ENCODE data around the gene GLRA2.
"Not testable (repeated sequence)": the region's sequence is repeated elsewhere in the genome, so short reads cannot be mapped to it uniquely, and the experiment has no call there.

The GLRA2 gene

GRCh38 chrX:14618177-14618965 is 89.0 kb downstream of the GLRA2 start:
- Mint-ChIP-seq H3K27me3 (ENCODE audit: low read depth) (no peaks in the 10 kb centered on the region), H3K4me3 (no peak overlapping the region), H3K9me3 (no peaks in the 10 kb centered on the region), H3K36me3 (ENCODE audit: low read depth) (no peaks in the 10 kb centered on the region), H3K27ac (no peak overlapping the region), H3K4me1 (ENCODE audit: low read depth) (no peaks in the 10 kb centered on the region)
- DNase-seq (ENCODE audit: low spot score), result no peak

DNA sequence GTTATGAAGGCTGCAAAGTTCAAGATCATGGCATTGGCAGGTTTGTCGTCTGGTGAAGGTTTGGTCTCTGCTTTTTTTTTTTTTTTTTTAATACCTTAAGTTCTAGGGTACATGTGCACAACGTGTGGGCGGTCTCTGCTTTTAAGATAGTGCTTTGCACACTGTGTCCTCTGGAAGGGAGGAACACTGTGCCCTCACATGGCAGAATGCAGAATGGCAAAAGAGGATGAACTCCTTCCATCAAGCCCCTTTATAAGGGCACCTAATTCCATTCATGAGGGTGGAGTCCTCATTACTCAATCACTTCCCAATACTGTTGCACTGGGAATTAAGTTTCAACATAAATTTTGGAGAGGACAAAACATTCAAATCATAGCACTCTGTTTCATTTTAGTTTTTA is 101.4 kb downstream of the GLRA2 start:
- Mint-ChIP-seq H3K27me3 (ENCODE audit: low read depth) (no peaks in the 10 kb centered on the region), H3K27ac (no peak overlapping the region), H3K4me3 (no peak overlapping the region), H3K4me1 (ENCODE audit: low read depth) (no peaks in the 10 kb centered on the region), H3K36me3 (ENCODE audit: low read depth) (no peaks in the 10 kb centered on the region), H3K9me3 (no peaks in the 10 kb centered on the region)
- DNase-seq (ENCODE audit: low spot score), result no peak

- H3K27me3 Mint-ChIP-seq (ENCODE audit: low read depth), result no peaks in the 10 kb centered on the region
Measured at GRCh38 chrX:14641681-14642655, 112.6 kb downstream of the GLRA2 start.

GRCh38 chrX:14660970-14661369 is 131.6 kb downstream of the GLRA2 start:
- Mint-ChIP-seq H3K27me3 (ENCODE audit: low read depth) (no peaks in the 10 kb centered on the region), H3K9me3 (no peaks in the 10 kb centered on the region), H3K27ac (no peak overlapping the region), H3K4me1 (ENCODE audit: low read depth) (no peaks in the 10 kb centered on the region), H3K36me3 (ENCODE audit: low read depth) (no peaks in the 10 kb centered on the region), H3K4me3 (no peak overlapping the region)
- DNase-seq (ENCODE audit: low spot score), result no peak

More at GRCh38 chrX:14641681-14642655, 112.6 kb downstream of the GLRA2 start:
- Mint-ChIP-seq H3K4me3 (no peak overlapping the region), H3K4me1 (ENCODE audit: low read depth) (no peaks in the 10 kb centered on the region), H3K27ac (no peak overlapping the region), H3K36me3 (ENCODE audit: low read depth) (no peaks in the 10 kb centered on the region), H3K9me3 (no peaks in the 10 kb centered on the region)
- DNase-seq (ENCODE audit: low spot score), result no peak

GRCh38 chrX:14670819-14671218 is 141.5 kb downstream of the GLRA2 start:
- Mint-ChIP-seq H3K36me3 (ENCODE audit: low read depth) (no peaks in the 10 kb centered on the region), H3K27ac (no peak overlapping the region), H3K4me1 (ENCODE audit: low read depth) (no peaks in the 10 kb centered on the region), H3K9me3 (no peaks in the 10 kb centered on the region), H3K4me3 (no peak overlapping the region), H3K27me3 (ENCODE audit: low read depth) (no peaks in the 10 kb centered on the region)
- DNase-seq (ENCODE audit: low spot score), result no peak

DNA sequence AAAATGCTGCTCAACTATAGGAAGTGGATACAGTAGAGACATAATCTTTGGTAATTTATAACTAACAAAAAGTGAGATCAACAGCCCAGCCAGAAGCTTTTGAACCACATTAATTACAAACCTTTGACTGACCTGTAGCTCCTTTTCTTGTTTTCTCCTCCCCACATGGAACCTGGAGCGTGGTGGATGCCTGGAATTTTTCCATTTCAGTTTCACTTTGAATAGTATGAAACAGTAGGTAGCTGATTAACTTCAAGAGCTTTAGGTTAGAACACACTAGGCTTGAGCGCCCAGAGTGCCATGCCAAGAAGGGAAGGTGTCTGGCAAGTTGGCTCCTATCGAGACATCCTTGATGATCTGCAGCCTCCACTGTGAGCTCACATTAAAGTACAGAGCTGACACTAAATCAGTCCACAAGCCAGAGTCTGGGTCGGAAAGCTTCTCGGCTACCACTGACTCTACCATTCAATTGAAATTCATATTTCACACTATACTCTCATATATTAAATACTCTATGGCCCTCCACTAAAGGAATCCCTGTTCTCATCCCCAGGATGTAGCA is 143.4 kb downstream of the GLRA2 start:
- no peak overlapping the region for H3K4me3 Mint-ChIP-seq
- H3K9me3 Mint-ChIP-seq, result no peaks in the 10 kb centered on the region
- H3K27ac Mint-ChIP-seq, result no peak overlapping the region
- H3K27me3 Mint-ChIP-seq (ENCODE audit: low read depth), result no peaks in the 10 kb centered on the region
- no peak for DNase-seq (ENCODE audit: low spot score)
- no peaks in the 10 kb centered on the region for H3K4me1 Mint-ChIP-seq (ENCODE audit: low read depth)
- no peaks in the 10 kb centered on the region for H3K36me3 Mint-ChIP-seq (ENCODE audit: low read depth)

DNA sequence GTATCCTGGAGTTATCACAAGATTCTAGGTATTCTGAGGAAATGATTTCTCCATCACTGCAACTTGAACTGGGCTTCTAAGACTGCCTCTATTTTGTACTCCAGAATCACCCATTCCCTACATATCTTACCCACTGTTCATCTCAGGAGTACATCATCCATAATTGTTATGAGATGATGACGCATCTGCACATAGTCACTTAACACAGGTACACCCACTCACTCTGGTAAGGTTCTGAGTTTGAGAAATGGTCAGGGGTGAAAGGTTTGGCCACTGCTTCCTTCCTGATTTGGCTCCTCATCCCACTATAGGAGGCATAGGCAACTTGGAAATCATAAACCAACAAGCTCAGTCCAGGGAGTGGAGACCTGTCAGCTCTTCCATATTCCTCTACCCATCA is 143.9 kb downstream of the GLRA2 start:
- no peaks in the 10 kb centered on the region for H3K4me1 Mint-ChIP-seq (ENCODE audit: low read depth)
- H3K27me3 Mint-ChIP-seq (ENCODE audit: low read depth), result no peaks in the 10 kb centered on the region
- H3K36me3 Mint-ChIP-seq (ENCODE audit: low read depth), result no peaks in the 10 kb centered on the region
- no peak for DNase-seq (ENCODE audit: low spot score)
- no peaks in the 10 kb centered on the region for H3K9me3 Mint-ChIP-seq
- H3K4me3 Mint-ChIP-seq, result no peak overlapping the region
- H3K27ac Mint-ChIP-seq, result no peak overlapping the region

GRCh38 chrX:14673764-14674163 is 144.4 kb downstream of the GLRA2 start:
- no peaks in the 10 kb centered on the region for H3K36me3 Mint-ChIP-seq (ENCODE audit: low read depth)
- DNase-seq (ENCODE audit: low spot score), result peak; percentile 3
- no peaks in the 10 kb centered on the region for H3K4me1 Mint-ChIP-seq (ENCODE audit: low read depth)
- no peaks in the 10 kb centered on the region for H3K27me3 Mint-ChIP-seq (ENCODE audit: low read depth)
- H3K27ac Mint-ChIP-seq, result no peak overlapping the region
- no peaks in the 10 kb centered on the region for H3K9me3 Mint-ChIP-seq
- no peak overlapping the region for H3K4me3 Mint-ChIP-seq

- H3K36me3 Mint-ChIP-seq (ENCODE audit: low read depth), result no peaks in the 10 kb centered on the region
- H3K9me3 Mint-ChIP-seq, result no peaks in the 10 kb centered on the region
- H3K27me3 Mint-ChIP-seq (ENCODE audit: low read depth), result no peaks in the 10 kb centered on the region
- no peak overlapping the region for H3K27ac Mint-ChIP-seq
- no peak overlapping the region for H3K4me3 Mint-ChIP-seq
- DNase-seq (ENCODE audit: low spot score), result no peak
- H3K4me1 Mint-ChIP-seq (ENCODE audit: low read depth), result no peaks in the 10 kb centered on the region
Measured at GRCh38 chrX:14675500-14675899, 146.2 kb downstream of the GLRA2 start.

GRCh38 chrX:14676431-14676830 is 147.1 kb downstream of the GLRA2 start:
- Mint-ChIP-seq H3K27ac (no peak overlapping the region), H3K27me3 (ENCODE audit: low read depth) (no peaks in the 10 kb centered on the region), H3K9me3 (no peaks in the 10 kb centered on the region), H3K36me3 (ENCODE audit: low read depth) (no peaks in the 10 kb centered on the region), H3K4me1 (ENCODE audit: low read depth) (no peaks in the 10 kb centered on the region), H3K4me3 (no peak overlapping the region)
- DNase-seq (ENCODE audit: low spot score), result no peak

GRCh38 chrX:14688331-14688730 is 159.0 kb downstream of the GLRA2 start:
- H3K27me3 Mint-ChIP-seq (ENCODE audit: low read depth); H3K36me3 Mint-ChIP-seq (ENCODE audit: low read depth); H3K4me1 Mint-ChIP-seq (ENCODE audit: low read depth); DNase-seq (ENCODE audit: low spot score); H3K27ac Mint-ChIP-seq; H3K9me3 Mint-ChIP-seq; H3K4me3 Mint-ChIP-seq: not testable (repeated sequence)

DNA sequence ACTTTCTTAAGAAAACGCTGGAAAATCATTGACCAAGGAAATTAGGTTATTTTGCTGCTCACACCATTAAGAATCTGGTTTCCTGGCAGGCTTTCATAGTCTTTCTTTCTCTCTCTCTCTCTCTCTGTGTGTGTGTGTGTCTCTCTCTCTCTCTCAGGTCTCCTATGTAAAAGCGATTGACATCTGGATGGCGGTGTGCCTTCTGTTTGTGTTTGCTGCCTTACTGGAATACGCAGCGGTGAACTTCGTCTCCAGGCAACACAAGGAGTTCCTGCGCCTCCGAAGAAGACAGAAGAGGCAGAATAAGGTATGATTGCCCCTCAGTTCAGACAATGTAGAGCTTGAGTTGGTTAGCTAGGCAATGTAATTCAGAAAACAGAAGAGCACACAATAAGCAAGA is 161.2 kb downstream of the GLRA2 start:
- H3K9me3 Mint-ChIP-seq, result peaks cover 5% of the 10 kb centered on the region

GRCh38 chrX:14694611-14695010 is 165.3 kb downstream of the GLRA2 start:
- no peaks in the 10 kb centered on the region for H3K4me1 Mint-ChIP-seq (ENCODE audit: low read depth)

More for the DNA sequence above, 161.2 kb downstream of the GLRA2 start:
- DNase-seq (ENCODE audit: low spot score), result no peak
- H3K36me3 Mint-ChIP-seq (ENCODE audit: low read depth), result no peaks in the 10 kb centered on the region
- H3K4me1 Mint-ChIP-seq (ENCODE audit: low read depth), result no peaks in the 10 kb centered on the region
- no peak overlapping the region for H3K4me3 Mint-ChIP-seq
- H3K27ac Mint-ChIP-seq, result no peak overlapping the region
- no peaks in the 10 kb centered on the region for H3K27me3 Mint-ChIP-seq (ENCODE audit: low read depth)

GRCh38 chrX:14697451-14697850 is 168.1 kb downstream of the GLRA2 start:
- H3K27me3 Mint-ChIP-seq (ENCODE audit: low read depth), result no peaks in the 10 kb centered on the region
- H3K9me3 Mint-ChIP-seq, result no peaks in the 10 kb centered on the region
- H3K4me3 Mint-ChIP-seq, result no peak overlapping the region
- no peak for DNase-seq (ENCODE audit: low spot score)
- H3K36me3 Mint-ChIP-seq (ENCODE audit: low read depth), result no peaks in the 10 kb centered on the region
- no peak overlapping the region for H3K27ac Mint-ChIP-seq
- H3K4me1 Mint-ChIP-seq (ENCODE audit: low read depth), result no peaks in the 10 kb centered on the region

More at GRCh38 chrX:14694611-14695010, 165.3 kb downstream of the GLRA2 start:
- Mint-ChIP-seq H3K9me3 (no peaks in the 10 kb centered on the region), H3K27ac (no peak overlapping the region), H3K4me3 (no peak overlapping the region), H3K27me3 (ENCODE audit: low read depth) (no peaks in the 10 kb centered on the region), H3K36me3 (ENCODE audit: low read depth) (no peaks in the 10 kb centered on the region)
- DNase-seq (ENCODE audit: low spot score), result no peak
